Measurements from ENCODE around the gene OCA2.

DNA sequence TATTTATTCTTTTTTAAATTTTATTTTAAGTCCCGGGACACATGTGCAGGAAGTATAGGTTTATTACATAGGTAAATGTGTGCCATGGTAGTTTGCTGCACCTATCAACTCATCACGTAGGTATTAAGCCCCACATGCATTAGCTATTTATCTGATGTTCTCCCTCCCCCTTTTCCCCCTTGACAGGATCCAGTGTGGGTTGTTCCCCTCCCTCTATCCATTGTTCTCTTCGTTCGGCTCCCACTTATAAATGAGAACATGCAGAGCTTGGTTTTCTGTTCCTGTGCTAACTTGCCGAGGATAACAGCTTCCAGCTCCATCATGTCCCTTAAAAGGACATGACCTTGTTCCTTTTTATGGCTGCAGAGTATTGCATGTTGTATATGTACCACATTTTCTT lies 220.3 kb downstream of the OCA2 start:
- TF ChIP-seq EZH2 (optimal IDR thresholded peaks at IDR 0.05; ENCODE audit: low read depth, low read length), result no peak
- TF ChIP-seq, protein P1, sequence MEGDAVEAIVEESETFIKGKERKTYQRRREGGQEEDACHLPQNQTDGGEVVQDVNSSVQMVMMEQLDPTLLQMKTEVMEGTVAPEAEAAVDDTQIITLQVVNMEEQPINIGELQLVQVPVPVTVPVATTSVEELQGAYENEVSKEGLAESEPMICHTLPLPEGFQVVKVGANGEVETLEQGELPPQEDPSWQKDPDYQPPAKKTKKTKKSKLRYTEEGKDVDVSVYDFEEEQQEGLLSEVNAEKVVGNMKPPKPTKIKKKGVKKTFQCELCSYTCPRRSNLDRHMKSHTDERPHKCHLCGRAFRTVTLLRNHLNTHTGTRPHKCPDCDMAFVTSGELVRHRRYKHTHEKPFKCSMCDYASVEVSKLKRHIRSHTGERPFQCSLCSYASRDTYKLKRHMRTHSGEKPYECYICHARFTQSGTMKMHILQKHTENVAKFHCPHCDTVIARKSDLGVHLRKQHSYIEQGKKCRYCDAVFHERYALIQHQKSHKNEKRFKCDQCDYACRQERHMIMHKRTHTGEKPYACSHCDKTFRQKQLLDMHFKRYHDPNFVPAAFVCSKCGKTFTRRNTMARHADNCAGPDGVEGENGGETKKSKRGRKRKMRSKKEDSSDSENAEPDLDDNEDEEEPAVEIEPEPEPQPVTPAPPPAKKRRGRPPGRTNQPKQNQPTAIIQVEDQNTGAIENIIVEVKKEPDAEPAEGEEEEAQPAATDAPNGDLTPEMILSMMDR (IDR thresholded peaks at IDR 0.05; ENCODE audit: low read length), result no peak
